HCT116 (cell line): ENCODE data around the gene CDH10. TPM values are rescaled to one million over a fixed set of nuclear protein-coding genes. Genes with fewer than 3 reads are reported as not detected.

Experiments used
- ATAC-seq: fragments of 200-7000 bp; cut with Tn5 transposase; 2 replicates; pipeline ENCODE4 v1.9.1; 2020; ENCODE audit warnings: mild to moderate bottlenecking, moderate library complexity
- Bru-seq: library from RNA; stranded (reverse); fragments of 400-500 nt; gene quantifications from one replicate; lab custom pipeline; 2021; lab: Mats Ljungman, UMichigan
- BruChase-seq, 2 experiments: library from RNA; stranded (reverse); fragments of 400-500 nt; gene quantifications; one replicate each; lab custom pipeline; 2021; lab: Mats Ljungman, UMichigan
- BruUV-seq: library from RNA; stranded (reverse); fragments of 400-500 nt; replicated peaks from 2 replicates; lab custom pipeline; 2021; lab: Mats Ljungman, UMichigan
- CTCF ChIA-PET: fragments of 300-600 bp; sonication (Branson Sonifier 250); formaldehyde crosslinking; loops from one replicate; lab custom pipeline; 2021; ENCODE audit warnings: antibody characterized with exemption; lab: Charles Lee
- POLR2A ChIA-PET: fragments of 300-600, 350-600 bp; sonication (Branson Sonifier 250); formaldehyde crosslinking; loops from one replicate; lab custom pipeline; 2021; ENCODE audit warnings: antibody characterized with exemption; lab: Charles Lee
- RAD21 ChIA-PET, 2 experiments: fragments of 300-600 bp; sonication (Branson Sonifier 250); formaldehyde crosslinking; loops; one replicate each; lab custom pipeline; 2023; ENCODE audit warnings: low total read pairs in 2 of 2; ENCODE audit not compliant: uncharacterized antibody in 2 of 2, unreplicated experiment in 2 of 2, low non-redundant PET in 1 of 2; lab: Charles Lee
- DNase-seq: peaks from one replicate; pipeline ENCODE4 v3.0.0-alpha.2; 2010; ENCODE audit warnings: low read depth, low spot score
- H2AFZ ChIP-seq: fragments of 200-600 bp; shearing (Covaris generic), sonication (generic); 2 replicates; pipeline ENCODE4 v1.6.1; 2017; ENCODE audit warnings: low read depth, mixed run types, mixed read lengths, antibody characterized with exemption, low read length; ENCODE audit not compliant: poor library complexity, severe bottlenecking
- H3K27ac ChIP-seq: 2 replicates; pipeline ENCODE4 v1.5.1; 2012; ENCODE audit warnings: low read depth, low read length
- H3K27me3 ChIP-seq: fragments of 200-600 bp; sonication (generic); 2 replicates; pipeline ENCODE4 v1.6.1; 2016; ENCODE audit warnings: mixed run types, low read length, mixed read lengths; ENCODE audit not compliant: insufficient read depth
- H3K36me3 ChIP-seq, 2 experiments: fragments of 200-500 bp in 1 of 2; fragments of 200-600 bp in 1 of 2; sonication (Bioruptor generic) in 1 of 2; sonication (generic) in 1 of 2; 2 replicates each; pipeline versions ENCODE4 v1.5.1 to v1.6.1; 2014 to 2016; ENCODE audit warnings: low read length in 2 of 2, inconsistent platforms in 1 of 2, mixed read lengths in 1 of 2, mixed run types in 1 of 2; ENCODE audit not compliant: insufficient read depth in 2 of 2, control insufficient read depth in 1 of 2
- H3K4me1 ChIP-seq, 2 experiments: fragments of 200-600 bp in 1 of 2; sonication (generic) in 1 of 2; 2 replicates each; pipeline versions ENCODE4 v1.5.1 to v1.6.1; 2012 to 2017; ENCODE audit warnings: low read length in 2 of 2, inconsistent platforms in 1 of 2, mild to moderate bottlenecking in 1 of 2, mixed read lengths in 1 of 2, mixed run types in 1 of 2, moderate library complexity in 1 of 2; ENCODE audit not compliant: insufficient read depth in 2 of 2, control insufficient read depth in 1 of 2
- H3K4me2 ChIP-seq: fragments of 200-600 bp; sonication (generic); 2 replicates; pipeline ENCODE4 v1.6.1; 2017; ENCODE audit warnings: mixed run types, low read length, mixed read lengths
- H3K4me3 ChIP-seq, 2 experiments: fragments of 200-600 bp in 1 of 2; sonication (generic) in 1 of 2; replicated peaks in 1 of 2; 2 replicates each; pipeline ENCODE4 v1.5.1; 2011 to 2016; ENCODE audit warnings: low read length in 2 of 2, control low read depth in 1 of 2, low read depth in 1 of 2, mild to moderate bottlenecking in 1 of 2, mixed read lengths in 1 of 2, mixed run types in 1 of 2
- H3K79me2 ChIP-seq: fragments of 200-600 bp; sonication (generic); 2 replicates; pipeline ENCODE4 v1.6.1; 2017; ENCODE audit warnings: mild to moderate bottlenecking, mixed run types, low read length, moderate library complexity, mixed read lengths; ENCODE audit not compliant: insufficient read depth
- H3K9ac ChIP-seq: fragments of 200-600 bp; sonication (generic); 2 replicates; pipeline ENCODE4 v1.6.1; 2016; ENCODE audit warnings: low read length, mixed read lengths
- H3K9me2 ChIP-seq: fragments of 200-600 bp; sonication (generic), shearing (Covaris generic); 2 replicates; pipeline ENCODE4 v1.6.1; 2017; ENCODE audit warnings: mixed run types, mild to moderate bottlenecking, moderate library complexity; ENCODE audit not compliant: insufficient read depth
- H3K9me3 ChIP-seq, 2 experiments: fragments of 200-500 bp in 1 of 2; fragments of 200-600 bp in 1 of 2; sonication (Bioruptor generic) in 1 of 2; sonication (generic) in 1 of 2; 2 replicates each; pipeline ENCODE4 v1.6.1; 2014 to 2017; ENCODE audit warnings: low read length in 2 of 2, mixed read lengths in 2 of 2, inconsistent platforms in 1 of 2, low read depth in 1 of 2, mild to moderate bottlenecking in 1 of 2, mixed run types in 1 of 2, moderate library complexity in 1 of 2; ENCODE audit not compliant: control insufficient read depth in 1 of 2, insufficient read depth in 1 of 2
- H4K20me1 ChIP-seq: fragments of 200-600 bp; sonication (generic), shearing (Covaris generic); 2 replicates; pipeline ENCODE4 v1.6.1; 2017; ENCODE audit warnings: mixed run types, mild to moderate bottlenecking, moderate library complexity; ENCODE audit not compliant: insufficient read depth
- ATF3 ChIP-seq: IDR thresholded peaks from 2 replicates; pipeline ENCODE4 v1.6.1; 2012
- CBX3 ChIP-seq: IDR thresholded peaks from 2 replicates; pipeline ENCODE4 v1.6.1; 2012; ENCODE audit warnings: low read depth
- CEBPB ChIP-seq: IDR thresholded peaks from 2 replicates; pipeline ENCODE4 v1.6.1; 2012; ENCODE audit warnings: low read depth
- CTCF ChIP-seq, 3 experiments: fragments of 200-600 bp in 1 of 3; sonication (generic) in 1 of 3; IDR thresholded peaks in 2 of 3; conservative IDR thresholded peaks in 1 of 3; 2 replicates each; pipeline ENCODE4 v1.5.1; 2012 to 2017; ENCODE audit warnings: low read depth in 2 of 3, low read length in 2 of 3, antibody characterized with exemption in 1 of 3, borderline replicate concordance in 1 of 3, control low read depth in 1 of 3, mild to moderate bottlenecking in 1 of 3, mixed read lengths in 1 of 3, mixed run types in 1 of 3, moderate library complexity in 1 of 3; ENCODE audit not compliant: insufficient read depth in 1 of 3
- ELF1 ChIP-seq: IDR thresholded peaks from 2 replicates; pipeline ENCODE4 v1.6.1; 2012; ENCODE audit warnings: low read depth, borderline replicate concordance
- EZH2 ChIP-seq: fragments of 200-600 bp; sonication (generic); IDR thresholded peaks from 2 replicates; pipeline ENCODE4 v1.6.1; 2017; ENCODE audit warnings: antibody characterized with exemption, mixed run types
- FOSL1 ChIP-seq: IDR thresholded peaks from 2 replicates; pipeline ENCODE4 v1.6.1; 2012; ENCODE audit warnings: low read depth
- JUND ChIP-seq: IDR thresholded peaks from 2 replicates; pipeline ENCODE4 v1.6.1; 2012
- POLR2A ChIP-seq: IDR thresholded peaks from 2 replicates; pipeline ENCODE4 v1.7.0; 2011; ENCODE audit warnings: borderline replicate concordance; ENCODE audit not compliant: insufficient read depth, insufficient read length; ENCODE audit errors: extremely low read depth
- REST ChIP-seq: IDR thresholded peaks from 2 replicates; pipeline ENCODE4 v1.6.1; 2012; ENCODE audit warnings: low read depth
- SIN3A ChIP-seq: IDR thresholded peaks from 2 replicates; pipeline ENCODE4 v1.6.1; 2012; ENCODE audit warnings: low read depth
- ZFX ChIP-seq: fragments of 450-650 bp; IDR thresholded peaks from 2 replicates; pipeline ENCODE4 v1.6.1; 2017
- intact Hi-C: fragments of 100-400 bp; cut with micrococcal nuclease; formaldehyde crosslinking; loops from 2 replicates; pipeline ENCODE4 v1.10.0; 2022
- long read RNA-seq: library from polyadenylated mRNA; unstranded; transcript quantifications from one replicate; pipeline ENCODE4 v2.0.0, GENCODE V29; 2021; ENCODE audit not compliant: unreplicated experiment
- polyA plus RNA-seq: library from polyadenylated mRNA; unstranded; fragments of >200 nt; gene quantifications from 2 replicates; pipeline ENCODE4 v1.2.1, GENCODE V29; 2012; ENCODE audit warnings: missing spikeins
- total RNA-seq: library from RNA; stranded (reverse); gene quantifications from one replicate; pipeline ENCODE4 v1.2.1, GENCODE V29; 2021; ENCODE audit not compliant: unreplicated experiment

The CDH10 gene
- total RNA-seq = not detected
- polyA plus RNA-seq = not detected in 2 replicates
- Bru-seq, nascent RNA = not detected
- BruChase-seq, experiment 1, labeled RNA remaining after a 6-hour chase = not detected
- BruChase-seq, experiment 2, labeled RNA remaining after a 2-hour chase = not detected
- long read RNA-seq = 0 reads

GRCh38 chr5:24644761-24645160 lies at the start of gene CDH10:
CDH10 (minus strand) TSS chr5:24644978; CDS start chr5:24593490, 51,488 bp downstream.
- Histone ChIP-seq H3K27ac (no peak within 1 kb of the TSS), H3K79me2 (no peaks in the 10 kb centered on the region), H3K9me2 (no peaks in the 10 kb centered on the region), H3K4me3 (no peak within 1 kb of the TSS), H3K27me3 (no peaks in the 10 kb centered on the region)
- TF ChIP-seq ATF3 (no peak), CTCF (IDR thresholded peaks at IDR 0.05 in 2 of 3, conservative IDR thresholded peaks at IDR 0.05 in 1 of 3; ENCODE audit: borderline replicate concordance in 1 of 3, insufficient read depth in 1 of 3, low read depth in 2 of 3, low read length in 2 of 3) (no peak), FOSL1 (no peak), EZH2 (no peak), POLR2A (no peak), SIN3A (no peak)
- TF ChIP-seq, all 23 proteins: peak for 0
- DNase-seq (no peak), ATAC-seq (no peak)
- BruUV-seq = no TSS peak
- Histone ChIP-seq H4K20me1 (no peaks in the 10 kb centered on the region), H3K36me3 (no peaks in the 10 kb centered on the region), H3K9me3 (peaks cover 0 to 8% of the 10 kb centered on the region in 2 experiments; a peak in 2 of 4 replicates), H2AFZ (no peak within 1 kb of the TSS), H3K4me1 (no peaks in the 10 kb centered on the region), H3K9ac (no peak within 1 kb of the TSS), H3K4me2 (no peak within 1 kb of the TSS)
- RAD21 ChIA-PET = interaction anchor here in 1 of 2 experiments (0.6 kb wide), 1 partner anchor 121 kb away, joined by 3 read pairs; no protein-coding TSS in a partner anchor
- intact Hi-C loops = no loop called here
- CTCF ChIA-PET = no interaction called here
- POLR2A ChIA-PET = no interaction called here

GRCh38 chr5:24693609-24694008 lies 48.8 kb upstream of the CDH10 start:
- Histone ChIP-seq H3K27me3 (no peaks in the 10 kb centered on the region), H3K4me1 (no peaks in the 10 kb centered on the region), H3K9me3 (peaks cover 7 to 29% of the 10 kb centered on the region in 2 experiments; a peak in 2 of 4 replicates), H3K27ac (no peak overlapping the region), H2AFZ (no peak overlapping the region), H4K20me1 (no peaks in the 10 kb centered on the region), H3K9ac (no peak overlapping the region), H3K9me2 (no peaks in the 10 kb centered on the region), H3K36me3 (no peaks in the 10 kb centered on the region), H3K79me2 (no peaks in the 10 kb centered on the region), H3K4me2 (no peak overlapping the region), H3K4me3 (no peak overlapping the region)
- ChIA-PET POLR2A (no interaction called here), RAD21 (no interaction called here), CTCF (no interaction called here)
- intact Hi-C loops = no loop called here
- no TSS peak for BruUV-seq
- no peak for DNase-seq
- no peak for ATAC-seq
- TF ChIP-seq CBX3 = no peak
- no peak for TF ChIP-seq JUND
- TF ChIP-seq REST = no peak
- TF ChIP-seq ZFX = no peak
- no peak for TF ChIP-seq CEBPB
- no peak for TF ChIP-seq ELF1
- no peak for TF ChIP-seq FOSL1
- TF ChIP-seq SIN3A = no peak
